Measurements from ENCODE around the gene AFAP1L2. TPM values are rescaled to one million over a fixed set of nuclear protein-coding genes. Genes with fewer than 3 reads are reported as not detected.

Gene AFAP1L2
- total and polyA plus RNA-seq, 9 of the 15 experiments (the other 6 are each of a cell fraction or from before 2014, with no cell fraction given): 0.07 TPM; not detected in 8

- TF ChIP-seq ZMIZ1 (IDR thresholded peaks at IDR 0.05; ENCODE audit: low read depth in 2 of 2, low read length in 2 of 2): no peak
Measured at GRCh38 chr10:114276671-114277070, 127.6 kb downstream of the AFAP1L2 start (continued).

GRCh38 chr10:114276066-114276465, 128.2 kb downstream of the AFAP1L2 start:
- no peaks in the 10 kb centered on the region for H3K4me1 ChIP-seq (replicated peaks in 1 of 2; ENCODE audit: control insufficient read depth in 2 of 2, insufficient read depth in 2 of 2, low read length in 2 of 2)
- no peak overlapping the region for H3K4me2 ChIP-seq (ENCODE audit: insufficient read depth, low read length)
- H3K9ac ChIP-seq (ENCODE audit: insufficient read depth in 1 of 2, low read depth in 2 of 2, low read length in 2 of 2): no peak overlapping the region
- BruUV-seq (replicated peaks): no TSS peak
- no peak for DNase-seq (ENCODE audit: extremely low read depth in 1 of 4, low spot score in 3 of 4)
- H3K4me3 ChIP-seq: no peak overlapping the region
- no peaks in the 10 kb centered on the region for H4K20me1 ChIP-seq (replicated peaks; ENCODE audit: control insufficient read depth, insufficient read depth, low read length)
- WGBS (ENCODE audit: insufficient coverage, low coverage, missing lambda C conversion rate): 0% methylated on average over 2 of the region's 6 CpGs
- no peak for FAIRE-seq
- no peaks in the 10 kb centered on the region for H3K36me3 ChIP-seq (ENCODE audit: control insufficient read depth, insufficient read depth, low read length)
- intact Hi-C loops (cut with micrococcal nuclease) (no loop called here), in situ Hi-C loops (cut with MboI) (no loop called here)
- ATAC-seq: no peak
- ChIA-PET POLR2A (no interaction called here), CTCF (ENCODE audit: low intra/inter-chr PET ratio) (no interaction called here)
- H3K27ac ChIP-seq (ENCODE audit: extremely low read depth, low read depth, low read length): no peak overlapping the region
- H3K27me3 ChIP-seq (ENCODE audit: control insufficient read depth in 2 of 2, insufficient read depth in 2 of 2, low read length in 2 of 2): peaks cover 0 to 11% of the 10 kb centered on the region in 2 experiments; a peak in 1 of 5 replicates
- no peak overlapping the region for H2AFZ ChIP-seq (ENCODE audit: low read depth, low read length)
- no peaks in the 10 kb centered on the region for H3K9me3 ChIP-seq (replicated peaks; ENCODE audit: control insufficient read depth, insufficient read depth, low read depth, low read length)
- no peaks in the 10 kb centered on the region for H3K9me1 ChIP-seq (ENCODE audit: control insufficient read depth, insufficient read depth, low read length)
- H3K79me2 ChIP-seq (ENCODE audit: control insufficient read depth, insufficient read depth, low read length): no peaks in the 10 kb centered on the region
- no peak for TF ChIP-seq SOX6 (IDR thresholded peaks at IDR 0.05)
- TF ChIP-seq ZNF436 (CRISPR knock-in tag; IDR thresholded peaks at IDR 0.05): no peak
- no peak for TF ChIP-seq TAF1 (IDR thresholded peaks at IDR 0.05; ENCODE audit: control insufficient read depth, extremely low read depth, insufficient read depth, low read length, severe bottlenecking)
- no peak for TF ChIP-seq ZBTB40 (IDR thresholded peaks at IDR 0.05)
- no peak for TF ChIP-seq ZBTB40 (CRISPR knock-in tag; IDR thresholded peaks at IDR 0.05)
- no peak for TF ChIP-seq DPF2 (IDR thresholded peaks at IDR 0.05)
- no peak for TF ChIP-seq ZNF146 (CRISPR knock-in tag; IDR thresholded peaks at IDR 0.05; ENCODE audit: unreplicated experiment)

Data from K562 (cell line).